ENCODE measurements around the gene TAS1R3.

The TAS1R3 gene

GRCh38 chr1:1371746-1372711 is 40.9 kb downstream of the TAS1R3 start:
- DNase-seq (ENCODE audit: low read depth), result peak; percentile 76

GRCh38 chr1:1373051-1373814 is 42.2 kb downstream of the TAS1R3 start:
- no peak for DNase-seq (ENCODE audit: low read depth)

GRCh38 chr1:1373815-1374588 is 42.9 kb downstream of the TAS1R3 start:
- DNase-seq (ENCODE audit: low read depth), result no peak

- DNase-seq (ENCODE audit: low read depth), result no peak
These were observed 43.5 kb downstream of the TAS1R3 start for GRCh38 chr1:1374589-1374928.

GRCh38 chr1:1374929-1375662 is 44.0 kb downstream of the TAS1R3 start, which contains the start of gene AURKAIP1:
Gene AURKAIP1 (minus strand): TSS chr1:1375207. CDS start chr1:1374756, 451 bp downstream.
- peak; percentile 94 for DNase-seq (ENCODE audit: low read depth)

- DNase-seq (ENCODE audit: low read depth), result no peak
These were observed 45.6 kb downstream of the TAS1R3 start for GRCh38 chr1:1376551-1377226.

GRCh38 chr1:1377540-1378205 is 46.6 kb downstream of the TAS1R3 start:
- no peak for DNase-seq (ENCODE audit: low read depth)

- DNase-seq (ENCODE audit: low read depth), result no peak
These were observed 49.8 kb downstream of the TAS1R3 start for GRCh38 chr1:1380860-1381259.

GRCh38 chr1:1381294-1381693 is 50.2 kb downstream of the TAS1R3 start:
- DNase-seq (ENCODE audit: low read depth), result no peak
